Activated T-cell treated with anti-CD3 and anti-CD28 coated beads for 48 hours (primary cell): ENCODE results near the gene MFSD6.
A peak's percentile ranks its signal among the peaks of the same experiment; 100 is the strongest.

Experiments
- DNase-seq: peaks from one replicate; pipeline ENCODE4 v3.0.0-alpha.2; 2020; ENCODE audit warnings: low read depth

MFSD6 gene

GRCh38 chr2:190533175-190533967 lies 125.2 kb downstream of the MFSD6 start:
- DNase-seq, result no peak

DNA sequence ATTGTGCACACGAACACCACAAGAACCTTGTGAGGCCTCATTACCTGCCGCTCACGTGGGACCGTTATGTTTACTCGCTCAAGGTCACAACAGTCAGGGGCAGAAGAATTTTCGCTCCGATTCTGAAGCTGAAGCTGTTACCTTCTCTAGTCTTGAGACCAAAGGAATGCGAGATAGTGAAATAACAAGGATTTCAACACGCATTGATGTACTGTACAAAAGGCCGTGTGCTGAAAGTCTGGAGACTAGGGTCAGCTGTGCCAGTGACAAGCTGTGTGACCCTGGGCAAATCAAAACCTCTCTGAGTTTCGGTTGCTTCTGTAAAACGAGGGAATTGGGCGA lies 125.8 kb downstream of the MFSD6 start:
- peak; percentile 40 for DNase-seq

DNA sequence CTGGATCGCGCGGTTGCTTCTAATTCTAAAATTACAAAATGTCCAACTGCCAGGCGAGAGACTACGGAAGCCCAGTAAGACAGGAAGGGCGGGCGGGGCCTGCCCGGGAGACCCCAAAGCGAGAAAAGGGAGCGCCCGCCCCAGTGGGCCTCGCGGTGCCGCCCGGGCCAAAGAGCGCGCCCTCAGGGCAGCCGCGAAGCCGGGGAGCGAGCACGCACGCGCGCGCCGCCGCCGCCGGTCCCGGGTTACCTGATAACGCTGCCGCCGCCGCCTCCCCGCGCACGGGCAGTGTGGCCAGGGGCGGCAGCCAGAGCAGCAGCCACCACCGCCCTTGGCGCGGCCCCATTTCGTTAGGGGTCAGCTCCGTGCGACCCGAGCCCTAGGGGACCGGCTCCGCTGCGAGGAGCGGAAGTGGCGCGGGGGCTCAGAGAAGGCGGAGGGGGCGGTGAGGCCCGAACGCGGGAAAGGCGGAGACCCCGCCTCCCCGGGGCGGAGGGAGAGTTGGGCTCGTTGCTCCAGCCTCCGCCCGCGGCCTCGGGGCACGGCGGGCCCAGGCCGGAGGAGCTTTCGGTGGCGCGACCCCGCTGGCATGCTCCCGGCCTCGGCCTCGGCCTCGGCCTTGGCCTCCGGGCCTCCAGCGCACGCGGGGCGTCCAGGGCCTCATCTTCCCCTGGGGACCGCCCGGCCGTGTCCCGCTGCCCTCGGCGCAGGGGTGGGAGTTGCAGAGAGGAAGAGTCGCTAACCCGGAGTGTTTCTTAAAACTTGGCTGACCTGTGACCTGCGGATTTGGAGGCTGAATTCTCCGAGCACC lies 126.4 kb downstream of the MFSD6 start, which contains the start of gene NEMP2:
NEMP2 (minus strand) TSS at position 413 of the 811 bp plus-strand sequence; CDS start at position 346, 67 bp downstream.
- peak; percentile 86 for DNase-seq

DNA sequence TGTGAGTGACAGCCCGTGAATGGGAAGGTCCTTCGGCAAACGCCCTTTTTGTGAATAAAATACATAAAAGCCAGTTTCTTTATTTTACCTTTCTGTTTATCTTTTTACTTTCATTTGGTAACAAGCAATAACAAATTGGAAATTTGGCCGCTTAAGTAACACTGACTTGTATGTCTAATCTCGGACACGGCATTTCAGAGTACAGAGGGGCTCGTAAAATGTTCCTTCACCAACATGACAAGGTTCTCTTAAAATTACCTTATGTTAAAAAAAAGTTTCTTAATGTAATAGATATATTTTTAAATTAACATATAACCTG lies 126.9 kb downstream of the MFSD6 start:
- no peak for DNase-seq

DNA sequence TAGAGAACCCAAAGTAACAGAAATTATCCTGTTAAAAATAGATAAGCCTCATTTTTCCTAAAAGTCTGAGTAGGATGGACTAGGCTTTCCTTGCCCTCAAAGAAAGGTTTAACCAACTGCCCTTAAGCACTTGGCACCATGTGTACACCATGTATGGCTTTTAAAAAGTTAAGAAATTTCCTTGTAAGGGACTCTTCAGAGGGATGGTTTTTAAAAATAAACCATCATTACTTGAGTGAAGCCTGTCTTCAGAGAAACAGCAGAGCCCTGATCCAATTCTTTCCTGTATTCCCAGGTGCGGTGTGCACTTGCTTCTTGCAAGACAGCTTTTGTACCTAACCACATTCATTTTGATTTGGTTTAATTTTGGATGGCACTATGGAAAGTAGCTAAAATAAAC lies 127.4 kb downstream of the MFSD6 start:
- DNase-seq, result no peak

GRCh38 chr2:190537765-190538164 lies 129.6 kb downstream of the MFSD6 start:
- no peak for DNase-seq

DNA sequence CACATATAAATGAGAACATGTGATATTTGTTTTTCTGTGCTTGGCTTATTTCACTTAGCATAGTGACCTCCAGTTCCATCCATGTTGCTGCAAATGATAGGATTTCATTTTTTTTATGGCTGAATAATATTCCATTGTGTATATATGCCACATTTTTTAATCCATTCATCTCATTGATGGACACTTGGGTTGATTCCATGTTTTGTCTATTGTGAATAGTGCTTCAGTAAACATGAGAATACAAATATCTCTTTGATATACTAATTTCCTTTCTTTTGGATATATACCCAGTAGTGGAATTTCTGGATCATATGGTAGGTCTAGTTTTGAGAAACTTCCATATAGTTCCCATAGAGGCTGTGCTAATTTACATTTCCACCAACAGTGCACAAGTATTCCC lies 130.0 kb downstream of the MFSD6 start:
- no peak for DNase-seq

DNA sequence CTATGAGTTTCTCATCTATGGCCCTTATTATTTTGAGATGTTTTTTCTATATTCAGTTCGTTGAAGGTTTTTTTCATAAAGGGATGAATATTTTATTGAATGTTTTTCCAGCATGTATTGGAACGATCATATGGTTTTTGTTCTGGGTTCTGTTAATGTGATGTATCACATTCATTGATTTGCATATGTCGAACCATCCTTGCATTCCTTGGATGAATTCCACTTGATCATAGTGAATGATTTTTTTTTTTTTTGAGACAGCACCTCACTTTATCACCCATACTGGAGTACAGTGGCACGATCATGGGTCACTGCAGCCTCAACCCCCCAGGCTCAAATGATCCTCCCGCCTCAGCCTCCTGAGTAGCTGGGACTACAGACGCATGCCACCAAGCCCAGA lies 131.9 kb downstream of the MFSD6 start:
- no peak for DNase-seq

- DNase-seq, result no peak
Observed at GRCh38 chr2:190545093-190545492, 136.9 kb downstream of the MFSD6 start.

GRCh38 chr2:190545555-190546385 lies 137.6 kb downstream of the MFSD6 start:
- no peak for DNase-seq

DNA sequence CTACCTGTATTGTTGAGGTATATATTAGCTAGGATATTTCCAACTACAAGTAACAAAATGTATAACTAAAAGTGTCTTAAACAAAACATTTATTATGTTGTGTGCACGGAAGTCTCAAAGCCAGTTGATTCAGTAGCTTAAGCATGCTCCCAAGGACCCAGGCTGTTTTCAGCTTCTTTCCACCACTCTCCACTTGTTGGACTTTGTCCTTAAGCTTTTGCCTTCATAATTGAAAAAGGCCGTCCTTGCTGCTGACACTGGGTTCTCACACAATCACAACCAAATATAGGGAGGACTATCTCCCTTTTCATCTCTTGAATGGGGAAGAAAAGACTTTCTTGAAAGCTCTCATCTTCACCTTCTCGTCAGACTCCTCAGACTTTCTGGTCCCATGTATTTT lies 138.6 kb downstream of the MFSD6 start:
- no peak for DNase-seq

DNA sequence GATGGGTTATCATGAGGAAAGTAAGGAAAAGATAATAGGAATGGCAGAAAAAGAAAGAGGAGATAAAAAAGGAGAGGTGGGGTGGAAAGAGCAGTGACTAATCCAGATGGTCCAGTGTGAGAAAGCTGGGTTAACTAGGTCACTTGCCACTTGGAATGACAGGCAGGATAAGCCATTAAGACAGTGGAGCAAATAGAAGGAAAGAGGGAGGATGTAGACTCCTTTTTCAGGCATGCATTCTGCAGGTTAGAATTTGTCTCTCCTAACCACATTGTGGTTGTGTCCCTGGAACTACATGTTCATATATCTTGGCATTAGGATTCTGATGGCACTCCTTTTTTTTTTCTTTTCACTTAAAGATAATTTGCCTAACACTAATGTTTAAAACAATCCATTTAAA lies 139.7 kb downstream of the MFSD6 start:
- DNase-seq, result no peak

GRCh38 chr2:190550137-190550536 lies 142.0 kb downstream of the MFSD6 start:
- no peak for DNase-seq
